Measurements from ENCODE around the gene ANKRD18A. TPM values are rescaled to one million over a fixed set of nuclear protein-coding genes. Genes with fewer than 3 reads are reported as not detected.

The ANKRD18A gene
- total RNA-seq, 1 experiment from 2014 or later = 46.0 TPM

GRCh38 chr9:38638881-38639576 is 18.6 kb upstream of the ANKRD18A start:
- ChIA-PET POLR2A (interaction anchor here (1.0 kb wide), 1 partner anchor 18 kb away, joined by 3 read pairs; no protein-coding TSS in a partner anchor), CTCF (interaction anchor here (1.3 to 1.6 kb wide), 2 partner anchors 18 kb away, joined by 3 to 4 read pairs; no protein-coding TSS in a partner anchor)
- no peak for DNase-seq (ENCODE audit: unreplicated experiment)
- no peaks in the 10 kb centered on the region for H3K36me3 Mint-ChIP-seq (ENCODE audit: insufficient read depth, unreplicated experiment)
- no peak overlapping the region for H3K4me3 Mint-ChIP-seq (ENCODE audit: unreplicated experiment)
- no TSS peak for BruUV-seq (replicated peaks)
- no peak overlapping the region for H3K27ac Mint-ChIP-seq (ENCODE audit: low read depth, unreplicated experiment)
- no peak for TF ChIP-seq CTCF (IDR thresholded peaks at IDR 0.05; ENCODE audit: unreplicated experiment)
- H3K27me3 Mint-ChIP-seq (ENCODE audit: insufficient read depth, unreplicated experiment) = no peaks in the 10 kb centered on the region
- peaks cover 6% of the 10 kb centered on the region for H3K4me1 Mint-ChIP-seq (ENCODE audit: insufficient read depth, unreplicated experiment)
- intact Hi-C loops (cut with micrococcal nuclease) = no loop called here
- no peaks in the 10 kb centered on the region for H3K9me3 Mint-ChIP-seq (ENCODE audit: unreplicated experiment)

- no TSS peak for BruUV-seq (replicated peaks)
- DNase-seq (ENCODE audit: unreplicated experiment) = no peak
- Mint-ChIP-seq H3K27ac (ENCODE audit: low read depth, unreplicated experiment) (no peak overlapping the region), H3K4me1 (ENCODE audit: insufficient read depth, unreplicated experiment) (no peaks in the 10 kb centered on the region), H3K9me3 (ENCODE audit: unreplicated experiment) (no peaks in the 10 kb centered on the region), H3K27me3 (ENCODE audit: insufficient read depth, unreplicated experiment) (no peaks in the 10 kb centered on the region), H3K4me3 (ENCODE audit: unreplicated experiment) (no peak overlapping the region), H3K36me3 (ENCODE audit: insufficient read depth, unreplicated experiment) (no peaks in the 10 kb centered on the region)
- intact Hi-C loops (cut with micrococcal nuclease) = no loop called here
- CTCF ChIA-PET = interaction anchor here (0.6 to 1.7 kb wide), 4 partner anchors 9 to 218 kb away, joined by 3 to 11 read pairs (median 4); partner anchors contain the start of gene ANKRD18A
- TF ChIP-seq CTCF (IDR thresholded peaks at IDR 0.05; ENCODE audit: unreplicated experiment) = no peak
- POLR2A ChIA-PET = interaction anchor here (1.5 to 2.5 kb wide), 2 partner anchors 12 to 14 kb away, joined by 5 to 11 read pairs; partner anchors contain the start of gene ANKRD18A
These were observed 13.9 kb upstream of the ANKRD18A start for GRCh38 chr9:38634315-38634714.

GRCh38 chr9:38629511-38629910 is 9.1 kb upstream of the ANKRD18A start:
- no peak for DNase-seq (ENCODE audit: unreplicated experiment)
- intact Hi-C loops (cut with micrococcal nuclease) = no loop called here
- no TSS peak for BruUV-seq (replicated peaks)
- no peak overlapping the region for H3K4me3 Mint-ChIP-seq (ENCODE audit: unreplicated experiment)
- ChIA-PET CTCF (interaction anchor here (0.6 to 3.0 kb wide), 2 partner anchors 13 to 266 kb away, joined by 4 to 17 read pairs; no protein-coding TSS in a partner anchor), POLR2A (no interaction called here)
- H3K27ac Mint-ChIP-seq (ENCODE audit: low read depth, unreplicated experiment) = no peak overlapping the region
- H3K9me3 Mint-ChIP-seq (ENCODE audit: unreplicated experiment) = peaks cover 12% of the 10 kb centered on the region
- peaks cover 5% of the 10 kb centered on the region for H3K4me1 Mint-ChIP-seq (ENCODE audit: insufficient read depth, unreplicated experiment)
- no peaks in the 10 kb centered on the region for H3K27me3 Mint-ChIP-seq (ENCODE audit: insufficient read depth, unreplicated experiment)
- no peaks in the 10 kb centered on the region for H3K36me3 Mint-ChIP-seq (ENCODE audit: insufficient read depth, unreplicated experiment)
- no peak for TF ChIP-seq CTCF (IDR thresholded peaks at IDR 0.05; ENCODE audit: unreplicated experiment)

GRCh38 chr9:38626006-38626405 is 5.6 kb upstream of the ANKRD18A start:
- no peak overlapping the region for H3K4me3 Mint-ChIP-seq (ENCODE audit: unreplicated experiment)
- ChIA-PET CTCF (no interaction called here), POLR2A (no interaction called here)
- intact Hi-C loops (cut with micrococcal nuclease) = no loop called here
- no peak overlapping the region for H3K27ac Mint-ChIP-seq (ENCODE audit: low read depth, unreplicated experiment)
- no TSS peak for BruUV-seq (replicated peaks)
- peaks cover 5% of the 10 kb centered on the region for H3K4me1 Mint-ChIP-seq (ENCODE audit: insufficient read depth, unreplicated experiment)
- H3K36me3 Mint-ChIP-seq (ENCODE audit: insufficient read depth, unreplicated experiment) = no peaks in the 10 kb centered on the region
- no peak for DNase-seq (ENCODE audit: unreplicated experiment)
- no peak for TF ChIP-seq CTCF (IDR thresholded peaks at IDR 0.05; ENCODE audit: unreplicated experiment)
- no peaks in the 10 kb centered on the region for H3K27me3 Mint-ChIP-seq (ENCODE audit: insufficient read depth, unreplicated experiment)
- H3K9me3 Mint-ChIP-seq (ENCODE audit: unreplicated experiment) = peaks cover 12% of the 10 kb centered on the region
